GM21723 (cell line): ENCODE data around the gene KRTAP4-8.
"Not testable (repeated sequence)": the region's sequence is repeated elsewhere in the genome, so short reads cannot be mapped to it uniquely, and the experiment has no call there.

Experiments
- ATAC-seq: cut with Tn5 transposase; IDR thresholded peaks from one replicate; pipeline ENCODE4 v1.9.1; 2021; ENCODE audit warnings: mild to moderate bottlenecking, moderate library complexity; ENCODE audit not compliant: unreplicated experiment

Gene KRTAP4-8

DNA sequence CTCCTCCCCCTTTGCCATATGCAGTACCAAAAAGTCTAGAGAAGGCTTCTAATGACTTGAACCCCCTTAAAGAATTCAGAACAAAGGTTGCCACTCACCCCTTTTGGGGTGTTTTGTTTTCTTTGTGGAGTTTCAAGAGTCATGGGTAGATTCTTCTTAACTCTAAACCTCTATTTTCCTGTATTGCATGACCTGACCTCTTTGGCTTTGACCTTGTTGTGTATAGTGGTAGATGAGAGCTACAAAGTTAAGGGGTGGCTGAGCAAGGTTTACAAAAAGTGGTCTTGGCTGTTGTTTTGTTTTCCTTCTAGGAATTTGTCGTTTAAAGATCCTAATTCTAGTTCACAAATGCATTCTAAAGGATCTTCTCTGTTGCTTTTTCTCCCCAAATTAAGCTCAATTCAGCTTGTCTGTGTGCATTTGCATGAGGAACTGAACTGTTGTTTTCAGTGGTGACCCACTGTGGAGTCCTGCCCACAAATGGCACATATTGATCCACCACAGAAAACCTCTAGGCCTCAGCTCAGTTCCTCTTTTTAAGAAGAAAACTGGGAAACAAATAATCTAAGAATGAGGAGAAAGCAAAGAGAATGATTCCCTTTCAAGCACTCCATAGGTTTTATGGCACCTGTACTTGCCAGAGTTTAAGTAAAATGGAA is 10.9 kb upstream of the KRTAP4-8 start:
- ATAC-seq = not testable (repeated sequence)

DNA sequence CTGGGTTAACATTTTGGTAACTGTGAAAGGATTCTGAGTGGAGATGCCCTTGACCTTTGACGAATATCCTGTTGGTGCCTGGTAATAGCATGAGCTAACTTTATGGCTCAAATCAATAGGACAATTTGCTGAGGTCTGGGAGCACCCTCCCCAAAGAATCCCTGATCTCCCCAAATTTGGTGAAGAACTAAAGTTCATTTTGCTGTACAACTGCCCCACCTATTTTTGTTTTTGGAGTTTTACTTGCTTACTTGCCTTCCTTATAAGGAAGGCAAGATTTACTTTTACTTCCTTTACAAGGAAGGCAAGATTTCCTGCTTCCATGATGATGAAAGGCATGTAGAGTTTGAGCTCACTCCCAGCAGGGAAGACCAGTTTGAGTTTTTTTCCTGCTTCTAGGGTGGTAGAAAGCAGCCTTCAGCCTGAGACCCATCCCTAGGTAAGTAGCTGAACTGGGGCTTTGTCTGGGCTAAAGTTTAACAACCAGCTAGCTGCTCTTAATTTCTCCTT is 10.1 kb upstream of the KRTAP4-8 start:
- no peak for ATAC-seq

DNA sequence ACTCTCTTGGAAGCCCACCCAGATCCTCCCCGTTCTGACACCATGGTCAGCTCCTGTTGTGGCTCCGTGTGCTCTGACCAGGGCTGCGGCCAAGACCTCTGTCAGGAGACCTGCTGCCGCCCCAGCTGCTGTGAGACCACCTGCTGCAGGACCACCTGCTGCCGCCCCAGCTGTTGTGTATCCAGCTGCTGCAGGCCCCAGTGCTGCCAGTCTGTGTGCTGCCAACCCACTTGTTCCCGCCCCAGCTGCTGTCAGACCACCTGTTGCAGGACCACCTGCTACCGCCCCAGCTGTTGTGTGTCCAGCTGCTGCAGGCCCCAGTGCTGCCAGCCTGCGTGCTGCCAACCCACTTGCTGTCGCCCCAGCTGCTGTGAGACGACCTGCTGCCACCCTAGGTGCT is 7.4 kb upstream of the KRTAP4-8 start, which contains the start of gene KRTAP4-9:
Gene KRTAP4-9 (plus strand): TSS at position 43 of the 400 bp plus-strand sequence. CDS start 0 bp downstream, at position 43.
- not testable (repeated sequence) for ATAC-seq

GRCh38 chr17:41104386-41105038 is 6.6 kb upstream of the KRTAP4-8 start:
- ATAC-seq = not testable (repeated sequence)

GRCh38 chr17:41103896-41104295 is 6.0 kb upstream of the KRTAP4-8 start:
- ATAC-seq = no peak

GRCh38 chr17:41101586-41102259 is 3.8 kb upstream of the KRTAP4-8 start, which contains the start of gene KRTAP4-16:
Gene KRTAP4-16, minus strand, starts transcription at chr17:41102209. Its CDS starts 0 bp downstream, at chr17:41102209.
- ATAC-seq = no peak

GRCh38 chr17:41099682-41100480 is 1.9 kb upstream of the KRTAP4-8 start:
- ATAC-seq = not testable (repeated sequence)

DNA sequence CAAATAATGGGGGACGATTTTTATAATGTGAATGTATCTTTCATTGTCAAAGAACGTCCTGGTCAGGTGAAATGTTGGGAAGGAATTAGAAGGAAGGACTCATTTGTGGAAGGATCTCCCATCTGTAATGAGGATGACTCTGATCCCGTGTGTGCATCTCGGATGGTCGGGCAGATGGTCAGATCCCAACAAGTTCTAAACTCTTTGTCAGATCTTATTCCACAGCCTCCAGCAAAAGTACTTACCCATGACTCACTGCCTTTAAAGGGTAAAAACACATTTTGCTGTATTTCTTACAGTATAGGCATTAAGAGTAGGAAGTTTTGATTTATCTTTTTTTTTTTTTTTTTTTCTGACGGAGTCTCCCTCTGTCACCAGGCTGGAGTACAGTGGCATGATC is 539 bp upstream of the KRTAP4-8 start:
- no peak for ATAC-seq

- ATAC-seq = no peak
Measured at GRCh38 chr17:41096055-41096454, 1.9 kb downstream of the KRTAP4-8 start.

DNA sequence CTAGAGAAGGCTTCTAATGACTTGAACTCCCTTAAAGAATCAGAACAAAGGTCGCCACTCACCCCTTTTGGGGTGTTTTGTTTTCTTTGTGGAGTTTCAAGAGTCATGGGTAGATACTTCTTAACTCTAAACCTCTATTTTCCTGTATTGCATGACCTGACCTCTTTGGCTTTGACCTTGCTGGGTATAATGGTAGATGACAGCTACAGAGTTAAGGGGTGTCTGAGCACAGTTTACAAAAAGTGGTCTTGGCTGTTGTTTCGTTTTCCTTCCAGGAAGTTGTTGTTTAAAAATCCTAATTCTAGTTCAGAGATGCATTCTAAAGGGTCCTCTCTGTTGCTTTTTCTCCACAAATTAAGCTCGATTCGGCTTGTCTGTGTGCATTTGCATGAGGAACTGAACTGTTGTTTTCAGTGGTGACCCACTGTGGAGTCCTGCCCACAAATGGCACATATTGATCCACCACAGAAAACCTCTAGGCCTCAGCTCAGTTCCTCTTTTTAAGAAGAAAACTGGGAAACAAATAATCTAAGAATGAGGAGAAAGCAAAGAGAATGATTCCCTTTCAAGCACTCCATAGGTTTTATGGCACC is 9.1 kb downstream of the KRTAP4-8 start:
- ATAC-seq = not testable (repeated sequence)

- not testable (repeated sequence) for ATAC-seq
Measured at GRCh38 chr17:41084100-41084856, 13.7 kb downstream of the KRTAP4-8 start, which contains the start of gene KRTAP4-7. Gene KRTAP4-7, plus strand, starts transcription at chr17:41084150. Its CDS starts 57 bp downstream, at chr17:41084207.

- ATAC-seq = not testable (repeated sequence)
Measured at GRCh38 chr17:41083427-41083826, 14.5 kb downstream of the KRTAP4-8 start.

DNA sequence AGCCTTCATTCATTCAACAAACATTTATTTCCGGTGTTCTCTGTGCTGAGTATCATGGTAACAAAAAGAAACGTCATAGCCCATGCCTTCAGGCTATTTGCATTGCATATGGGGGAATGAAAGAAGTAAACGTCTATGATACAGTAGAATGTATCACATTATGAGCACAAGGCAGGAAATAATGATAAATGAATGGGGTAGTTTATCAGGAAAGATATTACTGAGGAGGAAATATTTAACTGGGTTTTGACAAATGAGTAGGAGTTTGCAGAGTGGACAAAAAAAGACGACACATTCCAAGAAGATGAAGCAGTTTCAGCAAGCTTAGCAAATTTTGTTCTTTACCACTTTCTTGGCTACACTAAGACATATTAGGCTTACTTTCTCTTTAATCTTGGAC is 15.3 kb downstream of the KRTAP4-8 start:
- ATAC-seq = no peak

GRCh38 chr17:41076788-41077187 is 21.2 kb downstream of the KRTAP4-8 start:
- ATAC-seq = no peak

DNA sequence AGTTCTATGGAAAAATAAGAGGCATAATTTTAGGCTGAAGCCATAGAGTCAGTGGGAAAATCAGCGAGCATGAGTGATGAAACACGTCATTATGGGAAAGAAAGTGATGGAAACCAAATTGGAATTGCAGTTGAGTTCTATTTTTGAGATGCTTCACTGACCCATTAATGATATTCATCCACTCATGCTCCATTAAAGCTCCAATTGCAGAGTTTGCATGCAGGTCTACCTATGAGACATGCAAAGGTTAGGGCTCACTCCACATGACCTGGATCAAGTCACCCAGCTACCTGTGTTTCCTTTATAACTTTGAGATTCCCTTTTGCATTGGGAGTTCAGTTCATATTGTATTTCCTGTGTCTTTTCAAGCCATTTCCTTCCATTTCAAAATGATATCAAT is 24.3 kb downstream of the KRTAP4-8 start:
- no peak for ATAC-seq

- no peak for ATAC-seq
Measured at GRCh38 chr17:41071606-41072360, 26.2 kb downstream of the KRTAP4-8 start.

GRCh38 chr17:41069031-41069430 is 28.9 kb downstream of the KRTAP4-8 start:
- ATAC-seq = no peak

DNA sequence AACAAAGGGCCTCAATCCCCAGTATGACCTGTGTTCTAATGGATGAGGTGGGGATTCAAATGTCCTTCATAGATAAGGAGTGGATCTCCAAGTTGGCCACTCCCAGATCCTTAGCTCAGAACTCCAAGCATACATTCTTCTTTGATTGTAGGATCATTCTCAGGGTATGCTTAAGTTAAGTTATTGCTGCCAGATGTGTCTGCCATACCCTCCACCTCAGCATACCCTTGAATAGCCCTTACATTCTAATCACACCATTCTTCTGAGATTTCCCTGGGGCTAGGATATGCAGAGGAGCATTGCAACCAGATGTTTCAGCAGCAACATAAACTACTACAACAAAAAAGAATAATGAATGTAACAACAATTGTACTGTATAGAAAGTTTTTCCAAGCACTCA is 30.7 kb downstream of the KRTAP4-8 start:
- ATAC-seq = no peak
